HUES64 (cell line): ENCODE data around the gene PIK3R2.

Experiments
- H3K27ac ChIP-seq: 2 replicates; pipeline ENCODE4 v1.7.0; 2013; ENCODE audit warnings: low read depth, low read length, inconsistent platforms
- H3K27me3 ChIP-seq: 2 replicates; pipeline ENCODE4 v1.6.1; 2013; ENCODE audit warnings: mild to moderate bottlenecking, low read length; ENCODE audit not compliant: insufficient read depth
- H3K36me3 ChIP-seq: 2 replicates; pipeline ENCODE4 v1.6.1; 2013; ENCODE audit warnings: mild to moderate bottlenecking, low read length; ENCODE audit not compliant: insufficient read depth
- H3K4me1 ChIP-seq: 2 replicates; pipeline ENCODE4 v1.6.1; 2013; ENCODE audit warnings: mild to moderate bottlenecking, low read length, moderate library complexity; ENCODE audit not compliant: insufficient read depth
- H3K4me3 ChIP-seq: 2 replicates; pipeline ENCODE4 v1.5.1; 2013; ENCODE audit warnings: mild to moderate bottlenecking, low read length, moderate library complexity
- H3K9ac ChIP-seq: 2 replicates; pipeline ENCODE4 v1.6.1; 2013; ENCODE audit warnings: mild to moderate bottlenecking, low read depth, low read length
- H3K9me3 ChIP-seq: 2 replicates; pipeline ENCODE4 v1.6.1; 2013; ENCODE audit warnings: low read depth, low read length; ENCODE audit not compliant: insufficient read depth
- WGBS: fragments of 150-250, 120-280 bp; methylation state at CpG from one replicate; pipeline ENCODE4 v1.1.7; 2013; ENCODE audit warnings: missing lambda C conversion rate; 5-methylcytosine and 5-hydroxymethylcytosine counted together

PIK3R2 gene

DNA sequence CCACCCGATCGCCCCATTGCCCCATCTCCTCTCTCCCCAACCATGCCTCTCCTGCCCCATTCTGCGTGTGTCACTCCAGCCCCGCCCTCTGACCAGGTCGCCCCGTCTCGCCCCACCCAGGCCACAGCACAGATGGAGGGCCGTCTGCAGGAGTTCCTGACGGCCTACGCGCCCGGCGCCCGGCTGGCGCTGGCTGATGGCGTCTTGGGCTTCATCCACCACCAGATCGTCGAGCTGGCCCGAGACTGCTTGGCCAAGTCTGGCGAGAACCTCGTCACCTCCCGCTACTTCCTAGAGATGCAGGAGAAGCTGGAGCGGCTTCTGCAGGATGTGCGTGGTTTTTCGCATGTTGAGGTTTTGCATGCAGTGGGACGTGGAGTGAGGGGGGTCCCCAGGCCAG lies 29.1 kb upstream of the PIK3R2 start:
- Histone ChIP-seq H3K27ac (no peak overlapping the region), H3K36me3 (peaks cover 35% of the 10 kb centered on the region), H3K9me3 (no peaks in the 10 kb centered on the region), H3K27me3 (no peaks in the 10 kb centered on the region), H3K4me3 (no peak overlapping the region), H3K9ac (no peak overlapping the region), H3K4me1 (no peaks in the 10 kb centered on the region)
- whole genome bisulfite sequencing = 94% methylated on average over 26 of the region's 26 CpGs

DNA sequence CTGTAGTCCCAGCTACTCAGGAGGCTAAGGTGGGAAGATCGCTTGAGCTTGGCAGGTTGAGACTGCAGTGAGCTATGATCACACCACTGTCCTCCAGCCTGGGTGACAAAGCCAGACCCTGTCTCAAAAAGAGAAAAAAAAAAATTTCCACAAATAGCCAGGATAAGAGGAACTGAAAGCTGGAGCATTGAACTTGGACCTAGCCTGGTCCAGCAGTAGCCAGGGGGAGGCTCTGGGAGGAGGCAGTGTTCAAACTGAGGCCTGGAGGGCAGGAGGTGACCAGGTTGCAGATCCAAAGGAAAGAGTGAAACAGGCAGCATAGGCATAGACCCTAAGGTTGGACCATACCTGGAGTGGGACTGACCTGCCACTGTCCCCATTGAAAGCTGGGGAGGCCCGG lies 26.9 kb upstream of the PIK3R2 start:
- no peak overlapping the region for H3K4me3 ChIP-seq
- no peak overlapping the region for H3K9ac ChIP-seq
- no peak overlapping the region for H3K27ac ChIP-seq
- 92% methylated on average over 2 of the region's 2 CpGs for WGBS
- H3K36me3 ChIP-seq = peaks cover 50% of the 10 kb centered on the region
- H3K9me3 ChIP-seq = no peaks in the 10 kb centered on the region
- H3K4me1 ChIP-seq = no peaks in the 10 kb centered on the region
- H3K27me3 ChIP-seq = no peaks in the 10 kb centered on the region

DNA sequence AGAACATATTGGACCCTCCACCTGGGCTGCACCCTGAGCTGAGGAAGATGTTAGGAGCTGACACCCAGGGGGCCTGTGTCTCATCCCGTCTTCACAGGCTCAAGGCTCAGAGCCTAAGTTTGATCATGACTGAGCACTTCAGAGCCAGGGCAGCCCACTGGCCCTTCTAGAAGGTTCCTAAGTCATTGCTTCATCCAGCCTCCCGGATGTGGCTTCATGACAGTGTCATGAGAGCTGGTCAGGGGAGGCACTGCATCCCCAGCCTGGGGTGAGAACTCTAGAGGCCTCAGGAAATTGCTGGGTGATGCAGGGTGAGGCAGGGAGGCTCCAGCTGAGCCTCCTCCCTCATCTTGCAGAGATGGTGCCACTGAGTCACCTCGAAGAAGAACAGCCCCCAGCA lies 24.9 kb upstream of the PIK3R2 start:
- Histone ChIP-seq H3K9me3 (no peaks in the 10 kb centered on the region), H3K27ac (no peak overlapping the region), H3K27me3 (no peaks in the 10 kb centered on the region), H3K4me3 (no peak overlapping the region), H3K36me3 (peaks cover 55% of the 10 kb centered on the region), H3K9ac (no peak overlapping the region), H3K4me1 (no peaks in the 10 kb centered on the region)
- 86% methylated on average over 3 of the region's 3 CpGs for WGBS

DNA sequence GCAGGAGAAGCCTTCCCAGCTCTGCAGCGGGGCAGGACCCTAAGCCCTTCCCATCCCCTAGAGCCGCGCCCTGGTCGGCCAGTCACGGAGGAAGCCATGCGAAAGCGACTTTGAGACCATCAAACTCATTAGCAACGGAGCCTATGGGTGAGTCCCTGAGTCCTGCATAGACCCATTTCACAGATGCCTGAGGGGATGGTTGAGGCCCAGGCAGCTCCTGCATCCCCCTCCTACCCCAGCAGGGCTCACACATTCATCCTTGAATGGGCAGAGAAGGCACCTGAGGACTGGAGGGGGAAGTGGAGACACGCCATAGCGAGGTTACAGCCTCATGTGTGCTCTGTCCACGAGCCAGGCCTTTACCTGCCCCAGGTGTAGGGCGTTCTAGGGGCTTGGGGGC lies 24.2 kb upstream of the PIK3R2 start:
- H3K27ac ChIP-seq = no peak overlapping the region
- H3K36me3 ChIP-seq = peaks cover 55% of the 10 kb centered on the region
- H3K27me3 ChIP-seq = no peaks in the 10 kb centered on the region

DNA sequence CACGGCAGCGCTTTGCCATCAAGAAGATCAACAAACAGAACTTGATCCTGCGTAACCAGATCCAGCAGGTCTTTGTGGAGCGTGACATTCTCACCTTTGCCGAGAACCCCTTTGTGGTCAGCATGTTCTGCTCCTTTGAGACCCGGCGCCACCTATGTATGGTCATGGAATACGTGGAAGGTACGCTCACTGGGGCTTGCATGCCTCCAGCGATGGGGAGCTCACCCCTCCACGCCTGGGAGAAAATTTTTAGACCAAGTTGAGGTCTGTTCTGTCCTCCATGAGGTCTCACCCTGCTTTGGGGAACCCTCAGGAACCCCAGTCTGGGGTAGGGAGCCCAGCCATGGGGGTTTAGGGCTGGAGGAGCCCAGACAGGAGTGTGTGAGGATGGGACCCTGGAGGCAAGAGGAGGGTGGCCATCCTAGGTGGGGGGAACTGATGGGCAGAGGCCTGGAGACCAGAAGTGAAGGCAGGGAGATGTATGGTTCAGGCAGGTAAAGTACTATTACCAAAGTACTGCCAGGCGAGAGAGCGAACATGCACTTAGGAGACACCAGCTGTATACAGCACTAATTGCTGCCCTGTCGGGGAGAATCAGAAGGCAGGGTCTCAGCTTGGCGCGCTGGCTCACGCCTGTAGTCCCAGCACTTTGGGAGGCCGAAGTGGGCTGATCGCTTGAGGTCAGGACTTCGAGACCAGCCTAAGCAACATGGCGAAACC lies 22.3 kb upstream of the PIK3R2 start:
- H3K4me3 ChIP-seq = no peak overlapping the region
- no peaks in the 10 kb centered on the region for H3K4me1 ChIP-seq
- H3K27ac ChIP-seq = no peak overlapping the region
- no peaks in the 10 kb centered on the region for H3K27me3 ChIP-seq
- 97% methylated on average over 21 of the region's 21 CpGs for WGBS
- H3K9ac ChIP-seq = no peak overlapping the region
- peaks cover 52% of the 10 kb centered on the region for H3K36me3 ChIP-seq
- no peaks in the 10 kb centered on the region for H3K9me3 ChIP-seq

More for the DNA sequence above, 24.2 kb upstream of the PIK3R2 start:
- 96% methylated on average over 12 of the region's 12 CpGs for WGBS
- Histone ChIP-seq H3K9ac (no peak overlapping the region), H3K4me1 (no peaks in the 10 kb centered on the region), H3K9me3 (no peaks in the 10 kb centered on the region), H3K4me3 (no peak overlapping the region)

DNA sequence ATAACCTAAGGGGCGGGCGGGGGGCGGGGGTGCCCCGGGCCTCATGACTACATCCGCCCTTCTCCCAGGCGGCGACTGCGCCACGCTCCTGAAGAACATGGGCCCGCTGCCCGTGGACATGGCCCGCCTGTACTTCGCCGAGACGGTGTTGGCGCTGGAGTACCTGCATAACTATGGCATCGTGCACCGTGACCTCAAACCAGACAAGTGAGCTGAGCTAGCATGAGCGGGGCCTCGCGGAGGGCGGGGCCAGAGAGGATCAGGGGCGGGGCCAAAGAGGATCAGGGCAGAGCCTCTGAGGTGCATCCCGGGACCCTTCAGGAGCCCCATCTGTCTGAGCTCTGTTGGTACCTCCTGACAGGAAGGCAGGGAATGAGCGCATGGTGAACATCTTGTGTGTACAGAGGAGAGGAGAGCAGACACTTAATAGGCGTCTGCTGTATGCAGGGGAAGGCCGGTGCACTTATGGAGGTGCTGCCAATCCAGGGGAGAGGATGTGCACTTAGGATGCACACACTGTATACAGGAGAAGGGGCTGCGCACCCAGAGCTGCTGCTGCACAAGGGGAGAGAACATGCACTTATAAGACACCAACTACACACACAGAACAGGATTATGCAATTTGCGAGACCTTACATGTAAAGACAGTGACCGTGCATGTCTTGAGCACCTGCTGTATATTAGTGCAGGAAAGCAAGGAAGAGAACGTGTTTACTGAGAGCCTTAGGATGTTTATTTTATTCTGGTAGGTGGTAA lies 20.9 kb upstream of the PIK3R2 start:
- 89% methylated on average over 31 of the region's 31 CpGs for WGBS
- Histone ChIP-seq H3K36me3 (peaks cover 51% of the 10 kb centered on the region), H3K27me3 (no peaks in the 10 kb centered on the region)

DNA sequence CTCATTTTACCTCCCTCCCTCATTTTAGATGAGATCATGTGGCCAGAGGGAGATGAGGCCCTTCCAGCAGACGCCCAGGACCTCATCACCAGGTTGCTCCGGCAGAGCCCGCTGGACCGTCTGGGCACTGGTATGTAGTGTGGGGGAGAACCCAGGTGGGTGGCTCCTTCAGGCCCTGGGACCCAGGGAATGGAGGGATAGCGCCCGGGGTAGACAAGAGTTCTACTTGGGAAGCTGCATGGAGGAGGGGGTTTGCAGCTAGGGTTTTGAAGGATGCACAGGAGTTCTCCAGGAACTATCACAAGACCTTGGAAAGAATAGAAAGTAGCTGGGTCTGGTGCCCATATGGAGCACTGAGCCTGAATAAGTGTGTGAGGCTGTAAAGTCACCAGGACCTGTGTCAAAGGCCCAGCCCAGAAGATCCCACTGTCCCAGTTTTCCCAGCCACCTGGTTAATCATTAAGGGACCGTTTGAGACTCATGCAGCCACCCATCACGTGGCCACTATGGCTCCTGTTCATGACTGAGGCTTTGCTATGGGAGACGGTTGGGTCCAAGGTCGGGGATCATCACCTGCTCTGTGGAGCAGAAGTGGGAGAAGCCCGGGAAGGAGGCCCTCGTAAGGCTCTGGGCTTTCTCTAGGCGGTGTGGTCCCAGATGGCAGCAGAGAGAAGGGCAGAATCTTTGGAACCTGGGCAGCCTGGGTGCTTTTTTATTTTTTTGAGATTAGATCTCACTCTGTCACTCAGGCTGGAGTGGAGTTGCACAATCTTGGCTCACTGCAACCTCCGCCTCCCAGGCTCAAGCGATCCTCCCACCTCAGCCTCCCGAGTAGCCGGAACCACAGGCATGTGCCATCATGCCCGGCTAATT lies 17.0 kb upstream of the PIK3R2 start:
- 94% methylated on average over 18 of the region's 18 CpGs for WGBS
- Histone ChIP-seq H3K4me1 (no peaks in the 10 kb centered on the region), H3K27me3 (no peaks in the 10 kb centered on the region), H3K9me3 (no peaks in the 10 kb centered on the region), H3K9ac (no peak overlapping the region), H3K36me3 (peaks cover 40% of the 10 kb centered on the region), H3K27ac (no peak overlapping the region), H3K4me3 (no peak overlapping the region)

More for the DNA sequence above, 20.9 kb upstream of the PIK3R2 start:
- no peak overlapping the region for H3K9ac ChIP-seq
- no peak overlapping the region for H3K4me3 ChIP-seq
- no peaks in the 10 kb centered on the region for H3K4me1 ChIP-seq
- no peak overlapping the region for H3K27ac ChIP-seq
- no peaks in the 10 kb centered on the region for H3K9me3 ChIP-seq

DNA sequence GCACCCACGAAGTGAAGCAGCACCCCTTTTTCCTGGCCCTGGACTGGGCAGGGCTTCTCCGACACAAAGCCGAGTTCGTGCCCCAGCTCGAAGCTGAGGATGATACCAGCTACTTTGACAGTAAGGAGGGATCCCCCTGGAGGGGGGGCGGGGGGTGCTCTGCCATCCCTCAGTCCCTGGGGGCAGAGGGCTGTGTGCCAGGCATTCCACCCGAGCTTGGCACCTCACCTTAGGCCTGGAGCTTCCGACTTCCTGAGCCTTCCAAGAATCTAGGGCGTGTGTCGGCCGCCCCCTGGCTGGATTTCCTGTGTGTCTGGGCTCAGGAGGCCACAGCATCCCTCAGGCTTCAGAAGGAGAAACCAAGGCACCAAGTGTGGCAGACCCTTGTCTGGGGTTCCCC lies 15.7 kb upstream of the PIK3R2 start:
- no peak overlapping the region for H3K9ac ChIP-seq
- H3K4me3 ChIP-seq = no peak overlapping the region
- no peaks in the 10 kb centered on the region for H3K4me1 ChIP-seq
- no peaks in the 10 kb centered on the region for H3K9me3 ChIP-seq
- no peaks in the 10 kb centered on the region for H3K27me3 ChIP-seq
- peaks cover 43% of the 10 kb centered on the region for H3K36me3 ChIP-seq
- WGBS = 85% methylated on average over 11 of the region's 11 CpGs
- no peak overlapping the region for H3K27ac ChIP-seq

DNA sequence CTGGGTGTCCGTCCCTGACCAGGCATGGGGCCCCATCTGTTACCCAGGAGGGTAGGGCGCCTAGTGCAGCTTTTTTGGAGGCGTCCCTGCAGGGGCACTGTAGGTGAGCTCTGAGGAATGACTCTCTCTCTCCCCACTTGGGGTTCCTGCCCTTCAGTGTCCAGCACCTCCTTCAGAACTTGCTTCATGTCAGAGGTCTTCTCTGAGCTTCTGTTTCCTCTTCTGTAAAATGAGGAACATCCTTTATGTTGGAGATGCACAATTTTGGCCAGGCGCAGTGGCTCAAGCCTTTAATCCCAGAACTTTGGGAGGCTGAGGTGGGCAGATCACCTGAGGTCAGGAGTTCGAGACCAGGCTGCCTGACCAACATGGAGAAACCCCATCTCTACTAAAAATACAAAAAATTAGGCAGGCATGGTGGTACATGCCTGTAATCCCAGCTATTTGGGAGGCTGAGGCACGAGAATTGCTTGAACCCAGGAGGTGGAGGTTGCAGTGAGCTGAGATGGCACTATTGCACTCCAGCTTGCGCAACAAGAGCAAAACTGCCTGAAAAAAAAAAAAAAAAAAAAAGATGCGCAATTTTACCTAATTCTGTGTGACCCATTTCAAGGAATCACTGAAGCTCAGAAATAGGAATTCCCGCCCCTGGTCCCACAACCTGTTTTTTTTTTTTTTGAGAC lies 15.2 kb upstream of the PIK3R2 start:
- no peak overlapping the region for H3K27ac ChIP-seq
- H3K36me3 ChIP-seq = peaks cover 41% of the 10 kb centered on the region
- no peaks in the 10 kb centered on the region for H3K27me3 ChIP-seq
- no peak overlapping the region for H3K9ac ChIP-seq
- H3K9me3 ChIP-seq = no peaks in the 10 kb centered on the region
- no peaks in the 10 kb centered on the region for H3K4me1 ChIP-seq
- no peak overlapping the region for H3K4me3 ChIP-seq
- WGBS = 94% methylated on average over 9 of the region's 9 CpGs

DNA sequence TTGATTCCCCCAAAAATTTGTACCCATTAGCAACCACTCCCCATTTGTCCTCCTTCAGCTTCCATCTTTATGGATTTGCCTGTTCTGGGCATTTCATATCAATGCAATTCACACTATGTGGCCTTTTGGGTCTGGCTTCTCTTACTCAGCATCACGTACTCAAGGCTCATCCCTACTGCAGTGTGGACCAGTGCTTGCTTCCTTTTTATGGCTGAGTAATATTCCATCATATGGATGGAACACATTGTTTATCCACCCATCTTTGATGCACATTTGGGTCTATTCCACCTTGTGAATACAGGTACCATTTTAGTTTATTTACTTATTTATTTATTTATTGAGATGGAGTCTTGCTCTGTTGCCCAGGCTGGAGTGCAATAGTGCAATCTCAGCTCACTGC lies 12.5 kb upstream of the PIK3R2 start:
- H3K36me3 ChIP-seq = peaks cover 52% of the 10 kb centered on the region
- 89% methylated on average over 1 of the region's 1 CpG for WGBS
- no peaks in the 10 kb centered on the region for H3K4me1 ChIP-seq
- no peak overlapping the region for H3K4me3 ChIP-seq
- H3K9ac ChIP-seq = no peak overlapping the region
- H3K27me3 ChIP-seq = no peaks in the 10 kb centered on the region
- H3K27ac ChIP-seq = no peak overlapping the region
- H3K9me3 ChIP-seq = no peaks in the 10 kb centered on the region
